Panc1 (cell line): Measurements from ENCODE around the gene ZFYVE28. TPM values are rescaled to one million over a fixed set of nuclear protein-coding genes. Genes with fewer than 3 reads are reported as not detected.

ENCODE experiments used
- ATAC-seq: fragments of 200-7000 bp; cut with Tn5 transposase; 2 replicates; pipeline ENCODE4 v1.9.1; 2020; ENCODE audit warnings: mild to moderate bottlenecking, moderate library complexity
- BruUV-seq: library from RNA; stranded (reverse); fragments of 400-500 nt; replicated peaks from 2 replicates; lab custom pipeline; 2021; lab: Mats Ljungman, UMichigan
- CTCF ChIA-PET: fragments of 300-600 bp; sonication (Branson Sonifier 250); formaldehyde crosslinking; loops from one replicate; lab custom pipeline; 2022; ENCODE audit warnings: antibody characterized with exemption; lab: Charles Lee
- POLR2A ChIA-PET: fragments of 300-600 bp; sonication (Branson Sonifier 250); formaldehyde crosslinking; loops from one replicate; lab custom pipeline; 2022; ENCODE audit warnings: antibody characterized with exemption; lab: Charles Lee
- DNase-seq: peaks from one replicate; pipeline ENCODE4 v3.0.0-alpha.2; 2010; ENCODE audit warnings: low read depth, low spot score
- H3K27ac ChIP-seq: 2 replicates; pipeline ENCODE4 v1.5.1; 2011; ENCODE audit warnings: mild to moderate bottlenecking, low read length, inconsistent platforms
- H3K27me3 ChIP-seq: fragments of 200-500 bp; sonication (Bioruptor generic); 2 replicates; pipeline ENCODE4 v1.6.0; 2014; ENCODE audit warnings: low read length, inconsistent platforms; ENCODE audit not compliant: control insufficient read depth, insufficient read depth
- H3K36me3 ChIP-seq: fragments of 200-500 bp; sonication (Bioruptor generic); 2 replicates; pipeline ENCODE4 v1.5.1; 2014; ENCODE audit warnings: inconsistent platforms, mild to moderate bottlenecking, low read length, moderate library complexity; ENCODE audit not compliant: control insufficient read depth, insufficient read depth
- H3K4me1 ChIP-seq: 2 replicates; pipeline ENCODE4 v1.5.1; 2011; ENCODE audit warnings: inconsistent platforms, mild to moderate bottlenecking, low read length, moderate library complexity; ENCODE audit not compliant: control insufficient read depth, insufficient read depth
- H3K4me3 ChIP-seq, 2 experiments: 2 replicates each; pipeline ENCODE4 v1.5.1; 2011 to 2012; ENCODE audit warnings: low read depth in 2 of 2, low read length in 2 of 2, mild to moderate bottlenecking in 2 of 2, inconsistent platforms in 1 of 2, moderate library complexity in 1 of 2
- H3K9me3 ChIP-seq: fragments of 200-500 bp; sonication (Bioruptor generic); 2 replicates; pipeline ENCODE4 v1.5.1; 2014; ENCODE audit warnings: low read depth, mild to moderate bottlenecking, inconsistent platforms, low read length, moderate library complexity; ENCODE audit not compliant: control insufficient read depth, insufficient read depth
- POLR2AphosphoS5 ChIP-seq: IDR thresholded peaks from 2 replicates; pipeline ENCODE4 v1.6.1; 2012; ENCODE audit warnings: mild to moderate bottlenecking, low read depth, low read length, moderate library complexity
- REST ChIP-seq, 2 experiments: IDR thresholded peaks; 2 replicates each; pipeline ENCODE4 v1.6.1; 2011 to 2012; ENCODE audit warnings: low read depth in 2 of 2, control low read depth in 1 of 2, low read length in 1 of 2, mild to moderate bottlenecking in 1 of 2, moderate library complexity in 1 of 2; ENCODE audit not compliant: insufficient read depth in 1 of 2
- SIN3A ChIP-seq: IDR thresholded peaks from 2 replicates; pipeline ENCODE4 v1.6.1; 2012; ENCODE audit warnings: low read depth, mild to moderate bottlenecking, low read length, moderate library complexity, borderline replicate concordance; ENCODE audit not compliant: insufficient read depth
- TCF7L2 ChIP-seq: IDR thresholded peaks from 2 replicates; pipeline ENCODE4 v1.6.1; 2011; ENCODE audit warnings: mild to moderate bottlenecking, low read depth, low read length, inconsistent platforms
- in situ Hi-C: cut with HindIII; loops from 2 replicates; pipeline ENCODE4 v1.10.0; 2016; ENCODE audit warnings: low sequenced_read_pairs, low pct_unique_long_range_greater_than_20kb
- intact Hi-C: fragments of 100-400 bp; cut with micrococcal nuclease; formaldehyde crosslinking; loops from one replicate; pipeline ENCODE4 v1.10.0; 2022; ENCODE audit not compliant: unreplicated experiment
- total RNA-seq: library from RNA; stranded (reverse); gene quantifications from one replicate; pipeline ENCODE4 v1.2.1, GENCODE V29; 2021; ENCODE audit not compliant: unreplicated experiment
- TF ChIP-seq, protein P1 (sequence below): fragments of 450-650 bp; IDR thresholded peaks from 2 replicates; pipeline ENCODE4 v1.5.1; 2017; ENCODE audit warnings: mild to moderate bottlenecking

The ZFYVE28 gene
- total RNA-seq, 1 experiment from 2014 or later: 11.9 TPM

DNA sequence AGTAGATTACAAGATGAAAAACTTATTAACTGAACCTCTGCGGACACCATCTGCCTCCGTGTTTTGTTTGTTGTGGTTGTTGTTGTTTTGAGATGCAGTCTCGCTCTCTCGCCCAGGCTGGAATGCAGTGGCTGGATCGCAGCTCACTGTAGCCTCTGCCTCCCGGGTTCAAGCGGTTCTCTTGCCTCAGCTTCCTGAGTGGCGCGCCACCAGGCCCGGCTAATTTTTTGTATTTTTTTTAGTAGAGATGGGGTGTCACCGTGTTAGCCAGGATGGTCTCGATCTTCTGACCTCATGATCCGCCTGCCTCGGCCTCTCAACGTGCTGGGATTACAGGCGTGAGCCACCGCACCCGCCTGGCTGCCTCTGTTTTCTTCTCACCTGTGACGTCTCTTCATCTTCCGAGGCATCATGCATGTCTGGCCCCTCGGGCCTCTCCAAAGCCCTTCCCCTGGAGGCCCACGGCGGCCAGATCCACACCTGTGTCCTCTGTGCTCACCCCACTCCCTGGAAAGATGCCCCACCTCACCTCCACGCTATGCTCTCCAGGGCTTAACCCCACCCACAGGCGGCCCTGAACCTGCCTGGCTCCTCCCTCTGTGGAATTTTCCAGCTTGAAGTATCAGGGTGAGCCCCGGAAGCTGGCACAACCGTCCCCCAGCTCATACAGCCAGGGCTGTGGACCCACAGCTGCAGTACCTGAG lies 79.5 kb downstream of the ZFYVE28 start:
- no TSS peak for BruUV-seq
- no peaks in the 10 kb centered on the region for H3K36me3 ChIP-seq
- TF ChIP-seq REST (IDR thresholded peaks at IDR 0.05; ENCODE audit: insufficient read depth in 1 of 2, low read depth in 2 of 2, low read length in 1 of 2) (no peak), TCF7L2 (no peak), POLR2AphosphoS5 (no peak), SIN3A (no peak)
- TF ChIP-seq, protein P1, sequence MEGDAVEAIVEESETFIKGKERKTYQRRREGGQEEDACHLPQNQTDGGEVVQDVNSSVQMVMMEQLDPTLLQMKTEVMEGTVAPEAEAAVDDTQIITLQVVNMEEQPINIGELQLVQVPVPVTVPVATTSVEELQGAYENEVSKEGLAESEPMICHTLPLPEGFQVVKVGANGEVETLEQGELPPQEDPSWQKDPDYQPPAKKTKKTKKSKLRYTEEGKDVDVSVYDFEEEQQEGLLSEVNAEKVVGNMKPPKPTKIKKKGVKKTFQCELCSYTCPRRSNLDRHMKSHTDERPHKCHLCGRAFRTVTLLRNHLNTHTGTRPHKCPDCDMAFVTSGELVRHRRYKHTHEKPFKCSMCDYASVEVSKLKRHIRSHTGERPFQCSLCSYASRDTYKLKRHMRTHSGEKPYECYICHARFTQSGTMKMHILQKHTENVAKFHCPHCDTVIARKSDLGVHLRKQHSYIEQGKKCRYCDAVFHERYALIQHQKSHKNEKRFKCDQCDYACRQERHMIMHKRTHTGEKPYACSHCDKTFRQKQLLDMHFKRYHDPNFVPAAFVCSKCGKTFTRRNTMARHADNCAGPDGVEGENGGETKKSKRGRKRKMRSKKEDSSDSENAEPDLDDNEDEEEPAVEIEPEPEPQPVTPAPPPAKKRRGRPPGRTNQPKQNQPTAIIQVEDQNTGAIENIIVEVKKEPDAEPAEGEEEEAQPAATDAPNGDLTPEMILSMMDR: no peak
- in situ Hi-C loops (no loop called here), intact Hi-C loops (no loop called here)
- no peaks in the 10 kb centered on the region for H3K4me1 ChIP-seq
- CTCF ChIA-PET: no interaction called here
- H3K4me3 ChIP-seq: no peak overlapping the region
- DNase-seq (no peak), ATAC-seq (peak; percentile 35; the same call in 1 of the 2 replicates)
- no peak overlapping the region for H3K27ac ChIP-seq
- no peaks in the 10 kb centered on the region for H3K9me3 ChIP-seq
- H3K27me3 ChIP-seq: no peaks in the 10 kb centered on the region
- POLR2A ChIA-PET: no interaction called here

GRCh38 chr4:2337896-2338295 lies 80.5 kb downstream of the ZFYVE28 start:
- CTCF ChIA-PET: no interaction called here
- TF ChIP-seq TCF7L2: no peak
- no peak for TF ChIP-seq REST (IDR thresholded peaks at IDR 0.05; ENCODE audit: insufficient read depth in 1 of 2, low read depth in 2 of 2, low read length in 1 of 2)
- TF ChIP-seq, protein P1: no peak
- TF ChIP-seq SIN3A: no peak
- TF ChIP-seq POLR2AphosphoS5: no peak

More at GRCh38 chr4:2337896-2338295, 80.5 kb downstream of the ZFYVE28 start:
- DNase-seq (no peak), ATAC-seq (no peak)
- POLR2A ChIA-PET: no interaction called here
- H3K27ac ChIP-seq: no peak overlapping the region
- H3K4me3 ChIP-seq: no peak overlapping the region
- H3K4me1 ChIP-seq: no peaks in the 10 kb centered on the region
- in situ Hi-C loops: no loop called here
- no TSS peak for BruUV-seq
- no peaks in the 10 kb centered on the region for H3K27me3 ChIP-seq
- H3K36me3 ChIP-seq: no peaks in the 10 kb centered on the region
- intact Hi-C loops: no loop called here
- H3K9me3 ChIP-seq: no peaks in the 10 kb centered on the region
